ENCODE data around the gene SKI. TPM values are rescaled to one million over a fixed set of nuclear protein-coding genes. Genes with fewer than 3 reads are reported as not detected.

SKI gene
- total and polyA plus RNA-seq, 2 of the 8 experiments (the other 6 are each of a cell fraction or from before 2014, with no cell fraction given), result 8.3 to 87.6 TPM

GRCh38 chr1:2232916-2233438, 4.9 kb downstream of the SKI start:
- H3K79me2 ChIP-seq (ENCODE audit: control insufficient read depth in 1 of 2, insufficient read depth in 2 of 2, low read length in 2 of 2), result peaks cover 71 to 94% of the 10 kb centered on the region in 2 experiments
- H4K20me1 ChIP-seq (replicated peaks in 1 of 2; ENCODE audit: control insufficient read depth in 1 of 2, insufficient read depth in 2 of 2, low read length in 2 of 2), result peaks cover 66 to 74% of the 10 kb centered on the region in 2 experiments
- ChIA-PET POLR2A (ENCODE audit: partially characterized antibody) (interaction anchor here (0.6 to 4.3 kb wide), 8 partner anchors 11 to 78 kb away, joined by 3 to 19 read pairs (median 4); partner anchors contain the start of gene FAAP20), CTCF (ENCODE audit: partially characterized antibody) (interaction anchor here (0.6 to 3.2 kb wide), 16 partner anchors 12 to 149 kb away, joined by 3 to 17 read pairs (median 4); partner anchors contain the start of gene FAAP20)
- H3K18ac ChIP-seq (ENCODE audit: extremely low read depth, low read length), result no peak overlapping the region
- no peak overlapping the region for H3K27ac ChIP-seq (ENCODE audit: low read depth, low read length)
- no peak overlapping the region for H3K14ac ChIP-seq (ENCODE audit: insufficient read length)
- DNase-seq (ENCODE audit: low read depth in 1 of 2, low spot score in 2 of 2) (no peak), FAIRE-seq (no peak)
- no peaks in the 10 kb centered on the region for H3K27me3 ChIP-seq (replicated peaks in 1 of 4; ENCODE audit: control insufficient read depth in 3 of 4, extremely low read depth in 1 of 4, insufficient read depth in 3 of 4, low read length in 3 of 4)
- H2AK5ac ChIP-seq (ENCODE audit: low read depth, low read length), result no peak overlapping the region
- H3K36me3 ChIP-seq (ENCODE audit: control insufficient read depth in 2 of 4, insufficient read depth in 4 of 4, low read length in 3 of 4), result no peaks in the 10 kb centered on the region
- H2BK20ac ChIP-seq (ENCODE audit: low read length), result no peak overlapping the region
- peaks cover 0 to 46% (median 28%) of the 10 kb centered on the region in 4 experiments; a peak in 6 of 7 replicates for H3K4me1 ChIP-seq (replicated peaks in 1 of 4; ENCODE audit: control insufficient read depth in 3 of 4, insufficient read depth in 4 of 4, low read length in 3 of 4)
- H3K9me3 ChIP-seq (ENCODE audit: insufficient read depth in 2 of 2, low read depth in 1 of 2, low read length in 1 of 2), result no peaks in the 10 kb centered on the region
- H3K23me2 ChIP-seq (ENCODE audit: low read depth, low read length), result peaks cover 19% of the 10 kb centered on the region
- no peak overlapping the region for H2AFZ ChIP-seq (ENCODE audit: low read length)
- no peak overlapping the region for H3K56ac ChIP-seq (replicated peaks; ENCODE audit: insufficient read length, low read depth, low read length)
- H3K9ac ChIP-seq (replicated peaks in 1 of 4; ENCODE audit: extremely low read depth in 1 of 4, low read depth in 3 of 4, low read length in 3 of 4), result no peak overlapping the region
- H4K91ac ChIP-seq (replicated peaks; ENCODE audit: insufficient read length, low read length), result no peak overlapping the region
- WGBS, 2 experiments (ENCODE audit: extremely low coverage in 1 of 2, insufficient coverage in 1 of 2, insufficient read length in 1 of 2, insufficient replicate concordance in 2 of 2, low coverage in 1 of 2, low lambda C conversion rate in 2 of 2, missing lambda C conversion rate in 1 of 2), result 90% methylated on average over 12 of the region's 23 CpGs; no CpG with 5 or more reads in 1 of the 2 experiments
- no peak overlapping the region for H3K4ac ChIP-seq (replicated peaks; ENCODE audit: insufficient read length, low read depth, low read length)
- no peak overlapping the region for H2BK15ac ChIP-seq (ENCODE audit: low read length)
- H3K4me2 ChIP-seq (ENCODE audit: insufficient read depth in 1 of 2, low read depth in 2 of 2, low read length in 2 of 2), result no peak overlapping the region; a peak in 1 of 4 replicates
- peaks cover 20% of the 10 kb centered on the region for H3K79me1 ChIP-seq (ENCODE audit: low read depth, low read length)
- H3K23ac ChIP-seq (ENCODE audit: insufficient read length), result no peak overlapping the region
- no peak overlapping the region for H2BK5ac ChIP-seq (ENCODE audit: low read depth, low read length)
- no peak overlapping the region for H4K5ac ChIP-seq (ENCODE audit: insufficient read length, low read depth, low read length)
- H2BK12ac ChIP-seq (ENCODE audit: low read depth, low read length), result no peak overlapping the region
- no peak overlapping the region for H3K4me3 ChIP-seq (ENCODE audit: extremely low read depth in 1 of 4, insufficient read depth in 2 of 4, low read depth in 3 of 4, low read length in 4 of 4)
- H2BK120ac ChIP-seq (replicated peaks; ENCODE audit: low read depth, low read length), result no peak overlapping the region
- no peak for TF ChIP-seq EZH2 (IDR thresholded peaks at IDR 0.05; ENCODE audit: low read depth, low read length, severe bottlenecking)
- TF ChIP-seq KDM4A (IDR thresholded peaks at IDR 0.05; ENCODE audit: low read depth, low read length, severe bottlenecking), result no peak
- TF ChIP-seq HDAC2 (IDR thresholded peaks at IDR 0.05; ENCODE audit: borderline replicate concordance in 1 of 2, low read depth in 2 of 2, low read length in 2 of 2), result no peak
- no peak for TF ChIP-seq SUZ12 (IDR thresholded peaks at IDR 0.05; ENCODE audit: low read length)
- no peak overlapping the region for H4K8ac ChIP-seq (ENCODE audit: extremely low read depth, insufficient read depth, low read length)

Data from H1 (cell line).